Prostate gland (tissue), 2 donors: ENCODE data around the gene SERPINB1. TPM values are rescaled to one million over a fixed set of nuclear protein-coding genes. Genes with fewer than 3 reads are reported as not detected.
A peak's percentile ranks its signal among the peaks of the same experiment; 100 is the strongest.

Experiments used
- DNase-seq: peaks from one replicate; pipeline ENCODE4 v3.0.0-alpha.2; 2019; ENCODE audit warnings: low spot score
- H3K27ac ChIP-seq, 2 donors: fragments of 200-600 bp; sonication (generic); 2 replicates each; pipeline ENCODE4 v1.5.1; 2017 to 2019
- H3K27me3 ChIP-seq: fragments of 200-600 bp; sonication (generic); replicated peaks from 2 replicates; pipeline ENCODE4 v1.5.1; 2019; ENCODE audit not compliant: insufficient read depth
- H3K36me3 ChIP-seq, 2 donors: fragments of 200-600 bp; sonication (generic); 1 replicate in 1 of 2; 2 replicates in 1 of 2; pipeline versions ENCODE4 v1.5.1 to v1.8.1; 2017 to 2019
- H3K4me1 ChIP-seq: fragments of 200-600 bp; sonication (generic); replicated peaks from 2 replicates; pipeline ENCODE4 v1.5.1; 2019
- H3K4me3 ChIP-seq, 2 donors: fragments of 200-600 bp; sonication (generic); 2 replicates each; pipeline ENCODE4 v1.5.1; 2017 to 2019
- H3K9me3 ChIP-seq: fragments of 200-600 bp; sonication (generic); 2 replicates; pipeline ENCODE4 v1.5.1; 2017
- POLR2A ChIP-seq: fragments of 450-650 bp; IDR thresholded peaks from one replicate; pipeline ENCODE4 v1.6.1; 2016; ENCODE audit warnings: antibody characterized with exemption, mild to moderate bottlenecking
- POLR2AphosphoS5 ChIP-seq: sonication (generic); formaldehyde crosslinking; IDR thresholded peaks from one replicate; pipeline ENCODE4 v1.6.1; 2017; ENCODE audit warnings: antibody characterized with exemption
- WGBS: methylation state at CpG from one replicate; pipeline ENCODE4 v1.1.5; 2018; 5-methylcytosine and 5-hydroxymethylcytosine counted together
- intact Hi-C: fragments of 100-400 bp; cut with DNase I; formaldehyde crosslinking; loops from one replicate; pipeline ENCODE4 v1.14.2; 2022
- total RNA-seq, 2 donors: library from RNA; depleted of rRNA; stranded (reverse); fragments of >200 nt; gene quantifications; one replicate each; pipeline ENCODE4 v1.1.0, GENCODE V29; 2016
- TF ChIP-seq, protein P1 (sequence below), 4 experiments: fragments of 200-600 bp in 2 of 4; fragments of 450-650 bp in 2 of 4; sonication (generic) in 2 of 4; IDR thresholded peaks; 1 replicate in 3 of 4; 2 replicates in 1 of 4; pipeline ENCODE4 v1.5.1; 2016 to 2019; ENCODE audit warnings: antibody characterized with exemption in 4 of 4, mild to moderate bottlenecking in 2 of 4, moderate library complexity in 2 of 4

The SERPINB1 gene
- total RNA-seq, 2 donors from 2014 or later, result 27.5 to 31.1 TPM

GRCh38 chr6:2845880-2846208 lies 4.2 kb upstream of the SERPINB1 start:
- H3K4me1 ChIP-seq, result no peaks in the 10 kb centered on the region
- no peak overlapping the region for H3K4me3 ChIP-seq
- H3K36me3 ChIP-seq, result no peaks in the 10 kb centered on the region
- TF ChIP-seq POLR2AphosphoS5 (no peak), POLR2A (no peak)
- no peaks in the 10 kb centered on the region for H3K9me3 ChIP-seq
- 65% methylated on average over 6 of the region's 6 CpGs for WGBS
- intact Hi-C loops, result loop anchor here (1.0 to 10.0 kb wide), 3 partner anchors 86 to 209 kb away; no protein-coding TSS in a partner anchor
- no peak for DNase-seq
- no peaks in the 10 kb centered on the region for H3K27me3 ChIP-seq
- H3K27ac ChIP-seq, result peak overlapping the region in 1 of 2 donors; percentile 37

GRCh38 chr6:2844008-2844407 lies 2.3 kb upstream of the SERPINB1 start:
- TF ChIP-seq POLR2AphosphoS5 (no peak), POLR2A (no peak)
- TF ChIP-seq, protein P1, sequence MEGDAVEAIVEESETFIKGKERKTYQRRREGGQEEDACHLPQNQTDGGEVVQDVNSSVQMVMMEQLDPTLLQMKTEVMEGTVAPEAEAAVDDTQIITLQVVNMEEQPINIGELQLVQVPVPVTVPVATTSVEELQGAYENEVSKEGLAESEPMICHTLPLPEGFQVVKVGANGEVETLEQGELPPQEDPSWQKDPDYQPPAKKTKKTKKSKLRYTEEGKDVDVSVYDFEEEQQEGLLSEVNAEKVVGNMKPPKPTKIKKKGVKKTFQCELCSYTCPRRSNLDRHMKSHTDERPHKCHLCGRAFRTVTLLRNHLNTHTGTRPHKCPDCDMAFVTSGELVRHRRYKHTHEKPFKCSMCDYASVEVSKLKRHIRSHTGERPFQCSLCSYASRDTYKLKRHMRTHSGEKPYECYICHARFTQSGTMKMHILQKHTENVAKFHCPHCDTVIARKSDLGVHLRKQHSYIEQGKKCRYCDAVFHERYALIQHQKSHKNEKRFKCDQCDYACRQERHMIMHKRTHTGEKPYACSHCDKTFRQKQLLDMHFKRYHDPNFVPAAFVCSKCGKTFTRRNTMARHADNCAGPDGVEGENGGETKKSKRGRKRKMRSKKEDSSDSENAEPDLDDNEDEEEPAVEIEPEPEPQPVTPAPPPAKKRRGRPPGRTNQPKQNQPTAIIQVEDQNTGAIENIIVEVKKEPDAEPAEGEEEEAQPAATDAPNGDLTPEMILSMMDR (IDR thresholded peaks at IDR 0.05), result no peak
- H3K4me1 ChIP-seq, result peaks cover 3% of the 10 kb centered on the region
- H3K9me3 ChIP-seq, result no peaks in the 10 kb centered on the region
- no peak overlapping the region for H3K27ac ChIP-seq
- intact Hi-C loops, result loop anchor here (10.0 kb wide), 1 partner anchor 211 kb away; no protein-coding TSS in a partner anchor
- no peaks in the 10 kb centered on the region for H3K36me3 ChIP-seq
- H3K27me3 ChIP-seq, result no peaks in the 10 kb centered on the region
- no peak for DNase-seq
- H3K4me3 ChIP-seq, result no peak overlapping the region

DNA sequence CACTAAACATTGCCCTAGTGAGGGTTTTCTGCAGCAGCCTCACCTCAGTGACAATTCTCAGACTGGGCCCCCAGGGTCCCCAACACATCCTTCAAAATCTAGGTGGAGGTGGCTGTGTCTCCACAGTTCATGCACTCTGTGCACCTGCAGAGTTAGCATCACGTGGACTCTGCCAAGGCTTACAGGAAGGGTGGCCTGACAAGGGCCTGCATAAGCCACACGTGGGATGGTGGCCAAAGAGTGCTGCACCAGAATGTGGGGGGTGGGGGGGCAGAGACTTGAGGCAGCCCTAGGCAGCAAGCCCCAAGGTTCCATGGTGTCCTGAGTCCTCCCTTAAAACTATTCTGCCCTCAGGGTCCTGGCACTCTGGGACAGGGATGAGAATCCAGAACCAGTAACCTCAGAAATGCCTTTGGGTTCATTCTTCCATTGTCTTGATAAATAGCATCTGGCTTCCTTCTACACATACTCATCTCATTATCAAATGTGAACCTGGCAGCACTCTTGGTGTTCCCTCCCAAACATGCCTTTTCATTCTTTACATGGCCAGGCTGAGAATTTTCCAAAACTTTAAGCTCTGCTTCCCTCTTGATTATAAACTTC lies 1.6 kb upstream of the SERPINB1 start:
- H3K9me3 ChIP-seq, result no peaks in the 10 kb centered on the region
- WGBS, result 7% methylated on average over 2 of the region's 2 CpGs
- TF ChIP-seq, protein P1 (IDR thresholded peaks at IDR 0.05), result no peak
- TF ChIP-seq POLR2AphosphoS5 (no peak), POLR2A (no peak)
- intact Hi-C loops, result loop anchor here (10.0 kb wide), 1 partner anchor 212 kb away; no protein-coding TSS in a partner anchor
- no peak overlapping the region for H3K4me3 ChIP-seq
- H3K4me1 ChIP-seq, result peaks cover 7% of the 10 kb centered on the region
- no peaks in the 10 kb centered on the region for H3K27me3 ChIP-seq
- no peak overlapping the region for H3K27ac ChIP-seq
- no peak for DNase-seq
- no peaks in the 10 kb centered on the region for H3K36me3 ChIP-seq

DNA sequence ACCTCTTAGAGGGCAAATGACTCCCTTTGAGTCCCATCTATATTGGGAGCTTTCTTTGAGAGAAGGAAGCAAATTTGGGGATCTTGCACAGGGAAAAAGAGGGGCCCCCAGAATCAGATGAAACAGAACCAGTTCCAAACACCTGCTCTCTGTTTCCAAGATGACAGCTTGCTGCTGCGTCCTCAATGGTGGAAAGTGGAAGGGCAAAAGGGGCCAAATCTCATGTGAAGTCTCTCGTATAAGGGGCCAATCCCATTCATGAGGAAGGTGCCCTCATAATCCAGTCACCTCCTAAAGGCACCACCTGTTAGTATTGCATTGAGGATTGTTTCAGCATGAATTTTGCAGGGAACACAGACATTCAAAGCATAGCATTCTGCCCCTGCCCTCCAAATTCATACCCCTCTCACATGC lies 483 bp upstream of the SERPINB1 start:
- H3K4me1 ChIP-seq, result peaks cover 7% of the 10 kb centered on the region
- H3K27ac ChIP-seq, result peak overlapping the region; percentile 82 to 85
- no peaks in the 10 kb centered on the region for H3K36me3 ChIP-seq
- H3K9me3 ChIP-seq, result no peaks in the 10 kb centered on the region
- H3K4me3 ChIP-seq, result peak overlapping the region in 1 of 2 donors; percentile 41
- TF ChIP-seq, protein P1 (IDR thresholded peaks at IDR 0.05), result no peak
- TF ChIP-seq POLR2A, result no peak
- no peak for TF ChIP-seq POLR2AphosphoS5
- WGBS, result 79% methylated on average over 2 of the region's 2 CpGs
- intact Hi-C loops, result loop anchor here (10.0 kb wide), 1 partner anchor 213 kb away; no protein-coding TSS in a partner anchor
- DNase-seq, result no peak
- no peaks in the 10 kb centered on the region for H3K27me3 ChIP-seq

GRCh38 chr6:2840749-2841061 lies 958 bp downstream of the SERPINB1 start:
- 93% methylated on average over 3 of the region's 3 CpGs for WGBS
- H3K36me3 ChIP-seq, result no peaks in the 10 kb centered on the region
- peaks cover 7% of the 10 kb centered on the region for H3K4me1 ChIP-seq
- intact Hi-C loops, result loop anchor here (2.0 to 10.0 kb wide), 2 partner anchors 48 to 214 kb away; no protein-coding TSS in a partner anchor
- peak overlapping the region; percentile 36 to 41 for H3K4me3 ChIP-seq
- no peak for TF ChIP-seq POLR2A
- TF ChIP-seq, protein P1 (IDR thresholded peaks at IDR 0.05), result no peak
- no peak for TF ChIP-seq POLR2AphosphoS5
- no peaks in the 10 kb centered on the region for H3K9me3 ChIP-seq
- no peaks in the 10 kb centered on the region for H3K27me3 ChIP-seq
- no peak for DNase-seq
- peak overlapping the region; percentile 82 to 85 for H3K27ac ChIP-seq
